PC-3 (cell line): ENCODE data around the gene ISL1. TPM values are rescaled to one million over a fixed set of nuclear protein-coding genes. Genes with fewer than 3 reads are reported as not detected.

ENCODE experiments used
- ATAC-seq: fragments of 200-7000 bp; cut with Tn5 transposase; 2 replicates; pipeline ENCODE4 v1.9.1; 2020; ENCODE audit warnings: mild to moderate bottlenecking, moderate library complexity
- BruUV-seq: library from RNA; stranded (reverse); fragments of 400-500 nt; replicated peaks from 2 replicates; lab custom pipeline; 2021; lab: Mats Ljungman, UMichigan
- CTCF ChIA-PET: fragments of 300-600 bp; sonication (Branson Sonifier 250); formaldehyde crosslinking; loops from one replicate; lab custom pipeline; 2022; ENCODE audit warnings: antibody characterized with exemption; lab: Charles Lee
- POLR2A ChIA-PET: fragments of 300-600 bp; sonication (Branson Sonifier 250); formaldehyde crosslinking; loops from one replicate; lab custom pipeline; 2022; ENCODE audit warnings: antibody characterized with exemption; ENCODE audit not compliant: unreplicated experiment; lab: Charles Lee
- DNase-seq: peaks from one replicate; pipeline ENCODE4 v3.0.0-alpha.2; 2015
- H2AFZ ChIP-seq: fragments of 300-600 bp; sonication (generic); 2 replicates; pipeline ENCODE4 v1.6.0; 2016; ENCODE audit warnings: antibody characterized with exemption, low read length
- H3F3A ChIP-seq: fragments of 300-600 bp; sonication (generic); one replicate; pipeline ENCODE4 v1.6.0; 2017; ENCODE audit warnings: antibody characterized with exemption, low read length, control low read depth, mild to moderate bottlenecking; ENCODE audit not compliant: unreplicated experiment
- H3K27ac ChIP-seq: fragments of 300-600 bp; sonication (generic); 2 replicates; pipeline ENCODE4 v1.5.1; 2016; ENCODE audit warnings: mild to moderate bottlenecking, low read length
- H3K27me3 ChIP-seq: fragments of 300-600 bp; sonication (generic); 2 replicates; pipeline ENCODE4 v1.6.1; 2016; ENCODE audit warnings: low read length, mixed read lengths
- H3K36me3 ChIP-seq: fragments of 300-600 bp; sonication (generic); 2 replicates; pipeline ENCODE4 v1.6.1; 2016; ENCODE audit warnings: low read depth, mixed run types, low read length, mixed read lengths
- H3K4me1 ChIP-seq: fragments of 300-600 bp; sonication (generic); 2 replicates; pipeline ENCODE4 v1.5.1; 2016; ENCODE audit warnings: low read length; ENCODE audit not compliant: insufficient read depth
- H3K4me2 ChIP-seq: fragments of 300-600 bp; sonication (generic); 2 replicates; pipeline ENCODE4 v1.6.0; 2016; ENCODE audit warnings: low read length
- H3K4me3 ChIP-seq: fragments of 300-600 bp; sonication (generic); 2 replicates; pipeline ENCODE4 v1.5.1; 2016; ENCODE audit warnings: mild to moderate bottlenecking, low read length, mixed read lengths
- H3K79me2 ChIP-seq: fragments of 300-600 bp; sonication (generic); 2 replicates; pipeline ENCODE4 v1.6.1; 2017; ENCODE audit warnings: low read length, mixed read lengths
- H3K9ac ChIP-seq: fragments of 300-600 bp; sonication (generic); 2 replicates; pipeline ENCODE4 v1.6.0; 2016; ENCODE audit warnings: mild to moderate bottlenecking, low read length
- H3K9me2 ChIP-seq: fragments of 300-600 bp; sonication (generic); replicated peaks from 2 replicates; pipeline ENCODE4 v1.6.1; 2016; ENCODE audit warnings: mixed run types, low read length, mixed read lengths
- H3K9me3 ChIP-seq: fragments of 300-600 bp; sonication (generic); 2 replicates; pipeline ENCODE4 v1.6.1; 2016; ENCODE audit warnings: low read length, mixed read lengths
- H4K20me1 ChIP-seq: fragments of 300-600 bp; sonication (generic); 2 replicates; pipeline ENCODE4 v1.6.1; 2016; ENCODE audit warnings: low read length, mixed read lengths
- CTCF ChIP-seq: fragments of 300-600 bp; sonication (generic); conservative IDR thresholded peaks from 2 replicates; pipeline ENCODE4 v1.5.1; 2017; ENCODE audit warnings: antibody characterized with exemption, low read depth, mild to moderate bottlenecking, low read length
- EZH2 ChIP-seq: fragments of 300-600 bp; sonication (generic); IDR thresholded peaks from one replicate; pipeline ENCODE4 v1.6.1; 2017; ENCODE audit warnings: antibody characterized with exemption, mild to moderate bottlenecking, low read length; ENCODE audit not compliant: unreplicated experiment
- EZH2phosphoT487 ChIP-seq: fragments of 300-600 bp; sonication (generic); IDR thresholded peaks from 2 replicates; pipeline ENCODE4 v1.6.1; 2018; ENCODE audit warnings: mild to moderate bottlenecking, antibody characterized with exemption, low read length, borderline replicate concordance
- intact Hi-C: fragments of 100-400 bp; cut with micrococcal nuclease; formaldehyde crosslinking; loops from 2 replicates; pipeline ENCODE4 v1.9.0; 2023
- total RNA-seq: library from RNA; depleted of rRNA; stranded (reverse); fragments of >200 nt; gene quantifications from 2 replicates; pipeline ENCODE4 v1.2.3, GENCODE V29; 2014

ISL1 gene
- total RNA-seq, 1 experiment from 2014 or later: 1.5 TPM

GRCh38 chr5:51378448-51379330, 4.6 kb upstream of the ISL1 start:
- no peaks in the 10 kb centered on the region for H4K20me1 ChIP-seq
- intact Hi-C loops: no loop called here
- no peaks in the 10 kb centered on the region for H3K27me3 ChIP-seq
- DNase-seq (peak; percentile 41), ATAC-seq (peak; percentile 37)
- peaks cover 7% of the 10 kb centered on the region; the same call in 1 of the 2 replicates for H3K4me1 ChIP-seq
- H3K36me3 ChIP-seq: no peaks in the 10 kb centered on the region
- peak; percentile 27; the same call in 1 of the 2 replicates for TF ChIP-seq CTCF
- no peak for TF ChIP-seq EZH2
- peak overlapping the region; percentile 6; the same call in 1 of the 2 replicates for H3K27ac ChIP-seq
- H3K4me3 ChIP-seq: peak overlapping the region; percentile 71
- no peaks in the 10 kb centered on the region for H3K9me3 ChIP-seq
- peak overlapping the region; percentile 93 for H3K4me2 ChIP-seq
- H3F3A ChIP-seq: no peaks in the 10 kb centered on the region
- peak overlapping the region; percentile 13; the same call in 1 of the 2 replicates for H3K9ac ChIP-seq
- no peaks in the 10 kb centered on the region for H3K79me2 ChIP-seq
- peak overlapping the region; percentile 93 for H2AFZ ChIP-seq
- CTCF ChIA-PET: no interaction called here
- POLR2A ChIA-PET: no interaction called here
- no TSS peak for BruUV-seq
- H3K9me2 ChIP-seq: no peaks in the 10 kb centered on the region

GRCh38 chr5:51379331-51379700, 3.9 kb upstream of the ISL1 start:
- H3K4me1 ChIP-seq: peaks cover 7% of the 10 kb centered on the region; the same call in 1 of the 2 replicates
- H3K27me3 ChIP-seq: no peaks in the 10 kb centered on the region
- DNase-seq: no peak
- TF ChIP-seq EZH2 (no peak), EZH2phosphoT487 (no peak), CTCF (no peak)
- no TSS peak for BruUV-seq
- H3K9ac ChIP-seq: peak overlapping the region; percentile 13; the same call in 1 of the 2 replicates
- peak overlapping the region; percentile 93 for H2AFZ ChIP-seq
- ChIA-PET CTCF (no interaction called here), POLR2A (no interaction called here)
- H3K4me2 ChIP-seq: peak overlapping the region; percentile 93
- no peaks in the 10 kb centered on the region for H3F3A ChIP-seq
- peaks cover 2% of the 10 kb centered on the region for H3K79me2 ChIP-seq
- H3K9me2 ChIP-seq: no peaks in the 10 kb centered on the region
- no peaks in the 10 kb centered on the region for H3K9me3 ChIP-seq
- H3K27ac ChIP-seq: peak overlapping the region; percentile 6; the same call in 1 of the 2 replicates
- intact Hi-C loops: no loop called here
- peak overlapping the region; percentile 71 for H3K4me3 ChIP-seq
- no peaks in the 10 kb centered on the region for H3K36me3 ChIP-seq
- no peaks in the 10 kb centered on the region for H4K20me1 ChIP-seq
- ATAC-seq: no peak
